A549 treated with dexamethasone at 1 μM for 4 hours (cell line): Measurements from ENCODE around the gene FRMD8. TPM values are rescaled to one million over a fixed set of nuclear protein-coding genes. Genes with fewer than 3 reads are reported as not detected.

Source experiments
- total RNA-seq: library from RNA; stranded (reverse); fragments of 200-300 nt; extraction: Qiagen RNA extraction; gene quantifications from 5 replicates; pipeline ENCODE4 v1.2.3, GENCODE V29; 2022

The FRMD8 gene, protein sequence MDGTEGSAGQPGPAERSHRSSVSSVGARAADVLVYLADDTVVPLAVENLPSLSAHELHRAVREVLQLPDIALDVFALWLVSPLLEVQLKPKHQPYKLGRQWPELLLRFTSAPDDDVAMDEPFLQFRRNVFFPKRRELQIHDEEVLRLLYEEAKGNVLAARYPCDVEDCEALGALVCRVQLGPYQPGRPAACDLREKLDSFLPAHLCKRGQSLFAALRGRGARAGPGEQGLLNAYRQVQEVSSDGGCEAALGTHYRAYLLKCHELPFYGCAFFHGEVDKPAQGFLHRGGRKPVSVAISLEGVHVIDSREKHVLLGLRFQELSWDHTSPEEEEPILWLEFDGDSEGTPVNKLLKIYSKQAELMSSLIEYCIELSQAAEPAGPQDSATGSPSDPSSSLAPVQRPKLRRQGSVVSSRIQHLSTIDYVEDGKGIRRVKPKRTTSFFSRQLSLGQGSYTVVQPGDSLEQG
- 34.3 to 52.8 TPM (median 49.7 TPM) in 5 replicates for total RNA-seq

DNA sequence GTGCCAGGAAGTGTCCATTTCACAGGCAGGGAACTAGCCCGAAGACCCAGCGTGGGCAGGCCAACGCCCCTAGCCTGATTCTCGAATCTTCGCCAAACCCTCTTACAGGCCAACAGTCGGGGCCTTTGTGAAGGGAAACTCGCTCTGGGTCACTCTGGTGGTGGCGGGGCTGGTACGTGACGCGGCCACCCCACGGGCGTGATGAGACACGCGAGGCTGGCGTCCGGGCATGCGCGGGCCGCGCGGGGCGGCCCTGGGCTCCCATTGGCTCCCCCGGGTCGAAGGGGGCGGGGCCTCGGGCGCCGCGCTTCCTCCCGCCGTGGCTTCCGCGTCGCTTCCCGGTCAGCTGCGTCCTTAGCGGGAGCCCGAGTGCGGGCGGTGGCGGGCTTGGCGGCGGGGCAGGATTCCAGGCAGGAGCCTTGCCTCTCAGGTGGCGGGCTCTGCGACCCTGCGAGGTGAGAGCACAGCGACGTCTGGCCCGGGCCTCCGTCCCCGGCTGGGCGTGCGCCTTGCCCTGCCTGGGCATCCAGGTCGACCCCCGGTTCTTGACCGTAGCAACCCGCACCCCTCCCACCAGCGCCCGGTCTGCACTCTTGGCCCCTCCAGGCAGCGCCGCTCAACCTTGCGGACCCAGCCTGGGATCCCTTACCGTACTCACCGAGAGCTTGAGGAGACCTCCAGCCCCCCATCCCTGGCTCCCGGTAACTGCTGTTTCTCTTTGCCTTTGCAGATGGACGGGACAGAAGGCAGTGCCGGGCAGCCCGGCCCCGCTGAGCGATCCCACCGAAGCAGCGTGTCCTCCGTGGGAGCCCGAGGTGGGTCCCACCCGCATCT, at the start of gene FRMD8:
TSS of gene FRMD8 (plus strand) at position 331 of the 834 bp plus-strand sequence. CDS start at position 731, 400 bp downstream.

DNA sequence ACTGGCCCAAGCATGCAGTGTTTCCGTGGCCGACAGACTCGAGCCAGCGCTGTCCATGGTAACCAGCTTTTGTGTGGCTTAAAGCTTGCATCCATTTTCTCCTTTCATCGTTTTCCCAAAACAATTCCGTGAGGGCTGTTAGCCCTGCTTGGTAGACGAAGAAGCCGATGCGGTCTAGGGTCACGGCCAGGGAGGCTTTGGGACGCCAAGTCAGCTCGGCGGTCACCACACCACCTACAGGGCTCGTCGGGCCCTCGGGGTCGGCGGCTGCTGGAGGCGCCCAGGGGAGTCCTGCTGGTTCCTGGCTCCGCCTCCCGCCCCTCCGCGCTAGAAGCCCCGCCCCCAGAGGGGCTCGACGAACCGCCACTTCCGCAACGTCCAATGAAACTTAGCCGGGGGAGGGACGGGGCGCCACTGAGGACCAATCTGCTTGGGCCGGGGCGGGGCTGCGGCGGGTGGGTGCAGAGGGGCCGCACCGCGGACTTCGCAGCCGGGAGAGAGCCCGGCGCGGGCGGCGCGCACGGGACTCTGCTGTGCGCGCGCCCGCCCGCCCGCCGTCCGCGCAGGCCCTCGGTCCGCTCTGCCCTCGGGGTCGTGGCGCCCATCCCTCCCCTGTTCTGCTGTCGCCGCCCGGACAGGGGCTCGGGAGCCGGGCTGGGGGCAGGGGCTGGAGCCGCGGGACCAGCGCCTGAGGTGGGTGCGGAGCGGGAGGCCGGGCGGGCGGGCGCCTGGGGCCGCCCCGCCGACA, 32.0 kb upstream of the FRMD8 start, which contains the start of gene TIGD3:
TSS of gene TIGD3 (plus strand) at position 487 of the 748 bp plus-strand sequence. CDS start 1,058 bp downstream, outside the sequence.

DNA sequence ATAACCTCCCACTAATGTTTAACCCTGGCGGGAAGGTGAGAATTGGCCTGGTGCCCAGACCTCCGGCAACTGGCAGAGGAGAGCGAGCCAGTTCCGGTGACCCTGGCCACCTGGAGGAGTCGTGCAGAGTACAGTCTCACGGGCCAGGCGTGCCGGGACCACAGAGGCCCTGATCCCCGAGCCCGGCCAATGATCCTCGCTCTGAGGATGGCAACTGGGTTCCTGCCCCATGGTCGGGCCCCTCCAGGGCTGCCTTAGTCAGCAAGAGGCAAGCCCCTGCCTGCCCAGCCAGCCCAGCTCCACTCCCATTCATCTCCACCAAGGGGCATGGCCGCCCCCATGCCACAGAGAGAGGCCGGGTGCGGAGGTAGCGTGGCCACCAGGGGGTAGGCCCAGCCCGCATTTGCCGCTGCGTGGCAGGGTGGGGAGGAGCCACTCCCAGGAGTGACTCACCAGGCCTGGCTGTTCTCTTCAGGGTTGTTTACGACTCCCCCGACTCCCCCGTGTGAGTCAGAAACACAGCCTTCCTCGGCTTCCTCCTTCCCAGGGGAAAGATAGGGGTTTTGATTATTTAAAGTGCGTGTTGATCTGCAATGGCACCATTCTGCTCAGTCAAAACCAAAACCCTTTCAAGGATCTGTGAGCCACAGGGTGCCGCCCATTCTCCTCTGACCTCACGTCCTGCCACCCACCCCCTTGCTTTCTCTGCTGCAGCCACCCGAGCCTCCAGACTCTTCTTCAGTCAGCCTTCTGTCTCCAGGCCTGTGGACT, 4.2 kb upstream of the FRMD8 start, which contains the start of gene SLC25A45:
TSS of gene SLC25A45 (minus strand) at position 614 of the 771 bp plus-strand sequence. CDS start 695 bp downstream, outside the sequence.

DNA sequence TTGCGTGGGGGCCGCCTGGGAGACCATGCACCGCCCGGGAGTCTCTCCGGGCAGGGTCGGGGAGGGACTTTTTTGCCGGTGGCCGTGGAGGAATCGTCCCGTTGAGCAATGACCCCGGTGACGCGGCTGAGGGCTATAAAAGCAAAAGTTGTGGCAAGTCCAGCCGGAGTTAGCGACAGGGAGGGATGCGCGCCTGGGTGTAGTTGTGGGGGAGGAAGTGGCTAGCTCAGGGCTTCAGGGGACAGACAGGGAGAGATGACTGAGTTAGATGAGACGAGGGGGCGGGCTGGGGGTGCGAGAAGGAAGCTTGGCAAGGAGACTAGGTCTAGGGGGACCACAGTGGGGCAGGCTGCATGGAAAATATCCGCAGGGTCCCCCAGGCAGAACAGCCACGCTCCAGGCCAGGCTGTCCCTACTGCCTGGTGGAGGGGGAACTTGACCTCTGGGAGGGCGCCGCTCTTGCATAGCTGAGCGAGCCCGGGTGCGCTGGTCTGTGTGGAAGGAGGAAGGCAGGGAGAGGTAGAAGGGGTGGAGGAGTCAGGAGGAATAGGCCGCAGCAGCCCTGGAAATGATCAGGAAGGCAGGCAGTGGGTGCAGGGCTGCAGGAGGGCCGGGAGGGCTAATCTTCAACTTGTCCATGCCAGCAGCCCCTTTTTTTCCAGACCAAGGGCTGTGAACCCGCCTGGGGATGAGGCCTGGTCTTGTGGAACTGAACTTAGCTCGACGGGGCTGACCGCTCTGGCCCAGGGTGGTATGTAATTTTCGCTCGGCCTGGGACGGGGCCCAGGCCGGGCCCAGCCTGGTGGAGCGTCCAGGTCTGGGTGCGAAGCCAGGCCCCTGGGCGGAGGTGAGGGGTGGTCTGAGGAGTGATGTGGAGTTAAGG, 36.4 kb downstream of the FRMD8 start, which contains the start of gene NEAT1:
TSS of gene NEAT1 (plus strand) at position 166 of the 883 bp plus-strand sequence.

Other genes with a start within 250 kb of the FRMD8 start
- gene SPDYC, start 216.4 kb upstream of the FRMD8 start, total RNA-seq: not detected in 5 replicates
- 85.0 to 136 TPM (median 126 TPM) in 5 replicates for gene CAPN1, start 204.7 kb upstream of the FRMD8 start, total RNA-seq
- 12.0 to 15.3 TPM (median 13.3 TPM) in 5 replicates for gene POLA2, start 124.7 kb upstream of the FRMD8 start, total RNA-seq
- gene CDC42EP2, start 71.8 kb upstream of the FRMD8 start, total RNA-seq: 16.1 to 22.5 TPM (median 19.6 TPM) in 5 replicates
- 38.8 to 42.8 TPM (median 42.2 TPM) in 5 replicates for gene DPF2, start 52.8 kb upstream of the FRMD8 start, total RNA-seq
- gene TIGD3, start 31.9 kb upstream of the FRMD8 start, total RNA-seq: 0.80 to 1.2 TPM (median 1.0 TPM) in 5 replicates
- 10.7 to 16.6 TPM (median 15.4 TPM) in 5 replicates for gene SLC25A45, start 4.0 kb upstream of the FRMD8 start, total RNA-seq
- gene NEAT1, start 36.2 kb downstream of the FRMD8 start, total RNA-seq: 91.2 to 211 TPM (median 154 TPM) in 5 replicates
- 47.0 to 89.3 TPM (median 68.8 TPM) in 5 replicates for gene MALAT1, start 112.4 kb downstream of the FRMD8 start, total RNA-seq
- gene SCYL1, start 138.4 kb downstream of the FRMD8 start, total RNA-seq: 42.4 to 62.3 TPM (median 60.2 TPM) in 5 replicates
- 67.3 to 123 TPM (median 91.4 TPM) in 5 replicates for gene LTBP3, start 171.7 kb downstream of the FRMD8 start, total RNA-seq
- gene ZNRD2, start 183.8 kb downstream of the FRMD8 start, total RNA-seq: 67.2 to 80.5 TPM (median 71.2 TPM) in 5 replicates
- 24.8 to 42.2 TPM (median 34.4 TPM) in 5 replicates for gene FAM89B, start 185.9 kb downstream of the FRMD8 start, total RNA-seq
- gene EHBP1L1, start 189.4 kb downstream of the FRMD8 start, total RNA-seq: 20.8 to 32.9 TPM (median 28.8 TPM) in 5 replicates
- 0.21 to 0.59 TPM (median 0.45 TPM) in 5 replicates for gene KCNK7, start 209.2 kb downstream of the FRMD8 start, total RNA-seq
- 39.9 to 50.8 TPM (median 46.4 TPM) in 5 replicates for gene MAP3K11, start 227.6 kb downstream of the FRMD8 start, total RNA-seq
- gene PCNX3, start 229.1 kb downstream of the FRMD8 start, total RNA-seq: 22.5 to 37.8 TPM (median 36.0 TPM) in 5 replicates